Measurements from ENCODE around the gene COQ10A.
A peak's percentile ranks its signal among the peaks of the same experiment; 100 is the strongest.
"Not testable (repeated sequence)": the region's sequence is repeated elsewhere in the genome, so short reads cannot be mapped to it uniquely, and the experiment has no call there.

COQ10A gene

DNA sequence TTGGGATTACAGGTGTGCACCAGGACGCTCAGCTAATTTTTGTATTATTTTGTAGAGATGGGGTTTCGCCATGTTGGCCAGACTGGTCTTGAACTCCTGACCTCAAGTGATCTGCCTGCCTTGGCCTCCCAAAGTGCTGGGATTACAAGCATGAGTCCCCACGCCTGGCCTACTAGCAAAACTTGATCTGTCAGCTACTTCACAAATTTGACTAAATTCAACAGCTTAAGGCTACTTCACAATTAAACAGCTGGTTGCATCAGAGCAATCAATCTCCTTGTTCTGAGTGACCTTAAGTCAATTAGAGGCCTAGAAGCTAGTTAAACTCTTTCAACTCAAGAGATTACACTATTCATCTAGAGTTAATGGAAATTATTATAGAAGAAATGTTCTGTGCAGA lies 12.2 kb downstream of the COQ10A start:
- no peak for DNase-seq (ENCODE audit: low read depth, low spot score)

DNA sequence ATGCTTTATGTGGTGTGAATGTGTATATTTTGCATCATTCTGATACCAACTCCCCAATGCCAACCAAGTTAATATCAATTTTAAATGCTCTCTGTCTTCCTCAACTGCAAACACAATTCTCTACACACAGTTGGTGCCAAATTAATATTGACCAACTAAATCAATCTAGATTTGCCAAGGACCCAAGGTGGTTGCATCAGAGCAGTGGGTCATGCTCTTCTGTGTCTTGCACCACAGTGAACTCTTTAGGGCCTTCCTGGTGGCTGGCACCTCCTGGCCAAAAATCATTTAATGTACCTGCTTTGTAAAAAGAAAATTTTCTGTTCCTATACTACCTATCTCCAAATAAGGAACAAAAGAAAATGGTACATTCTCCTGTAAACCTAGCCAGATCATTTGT lies 14.1 kb downstream of the COQ10A start:
- DNase-seq (ENCODE audit: low read depth, low spot score) = no peak

- no peak for DNase-seq (ENCODE audit: low read depth, low spot score)
Measured at GRCh38 chr12:56282030-56282429, 15.3 kb downstream of the COQ10A start.

DNA sequence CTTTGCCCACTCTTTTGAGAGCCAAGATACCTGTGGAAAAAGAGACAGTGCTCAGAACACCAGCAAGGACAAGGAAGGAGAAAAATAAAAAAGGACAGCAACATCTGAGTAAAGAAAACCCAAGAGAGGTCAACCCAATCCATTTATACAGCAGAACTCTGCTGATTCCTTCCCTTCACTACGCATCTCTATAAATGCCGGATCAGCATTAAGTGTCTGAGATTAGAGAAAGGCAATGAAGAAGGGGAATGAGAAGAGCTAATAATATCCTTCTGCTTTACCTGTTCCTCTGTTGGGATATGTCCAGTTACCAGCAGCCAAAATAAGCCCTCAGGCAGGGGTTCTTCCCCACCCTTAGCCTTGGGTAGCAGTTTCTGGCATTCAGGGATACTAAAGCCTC lies 15.8 kb downstream of the COQ10A start:
- no peak for DNase-seq (ENCODE audit: low read depth, low spot score)

DNA sequence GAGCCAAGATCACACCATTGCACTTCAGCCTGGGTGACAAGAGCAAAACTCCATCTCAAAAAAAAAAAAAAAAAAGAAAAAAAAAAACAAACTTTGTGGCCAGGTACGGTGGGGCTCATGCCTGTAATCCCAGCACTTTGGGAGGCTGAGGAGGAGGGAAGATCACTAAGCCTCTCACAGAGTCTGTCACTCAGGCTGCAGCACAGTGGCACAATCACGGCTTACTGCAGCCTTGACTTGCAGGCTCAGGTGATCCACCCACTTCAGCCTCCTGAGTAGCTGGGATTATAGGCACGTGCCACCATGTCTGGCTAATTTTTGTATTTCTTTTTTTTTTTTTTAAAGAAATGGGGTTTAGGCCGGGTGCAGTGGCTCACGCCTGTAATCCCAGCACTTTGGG lies 17.5 kb downstream of the COQ10A start:
- DNase-seq (ENCODE audit: low read depth, low spot score) = not testable (repeated sequence)

DNA sequence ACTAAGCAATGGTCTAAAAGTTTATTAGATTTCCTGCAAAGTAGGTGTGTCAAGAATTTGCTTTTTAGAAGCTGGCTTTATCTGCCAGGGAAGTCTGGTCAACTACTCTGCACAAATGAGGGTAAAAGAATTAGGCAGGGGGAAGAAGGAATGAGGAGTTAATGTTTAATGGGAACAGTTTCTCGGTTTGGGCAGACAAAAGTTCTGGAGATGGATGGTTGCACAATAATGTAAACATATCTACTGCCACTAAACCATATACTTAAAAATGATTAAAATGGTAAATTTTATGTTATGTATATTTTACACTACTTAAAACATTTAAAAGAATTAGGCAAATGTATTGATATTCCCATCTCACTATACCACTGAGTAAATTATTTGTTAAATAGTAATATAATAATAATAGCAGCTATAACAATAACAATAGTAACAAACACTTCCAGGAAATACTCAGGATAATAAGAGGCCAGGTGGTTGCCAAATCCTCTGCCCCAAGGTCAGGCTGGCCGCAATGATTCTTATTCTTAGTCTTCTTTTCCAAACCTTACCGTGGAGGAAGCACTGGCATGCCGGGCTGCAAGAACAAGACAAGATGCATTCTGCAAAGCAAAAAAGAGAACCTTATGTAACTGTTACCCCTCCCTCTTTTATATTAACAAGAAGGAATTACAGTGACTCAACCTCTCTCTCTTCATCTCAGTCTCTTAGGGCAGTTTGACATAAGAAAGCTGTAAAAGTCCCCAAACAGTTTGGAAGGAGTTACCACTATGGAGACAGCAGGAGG lies 19.5 kb downstream of the COQ10A start:
- no peak for DNase-seq (ENCODE audit: low read depth, low spot score)

DNA sequence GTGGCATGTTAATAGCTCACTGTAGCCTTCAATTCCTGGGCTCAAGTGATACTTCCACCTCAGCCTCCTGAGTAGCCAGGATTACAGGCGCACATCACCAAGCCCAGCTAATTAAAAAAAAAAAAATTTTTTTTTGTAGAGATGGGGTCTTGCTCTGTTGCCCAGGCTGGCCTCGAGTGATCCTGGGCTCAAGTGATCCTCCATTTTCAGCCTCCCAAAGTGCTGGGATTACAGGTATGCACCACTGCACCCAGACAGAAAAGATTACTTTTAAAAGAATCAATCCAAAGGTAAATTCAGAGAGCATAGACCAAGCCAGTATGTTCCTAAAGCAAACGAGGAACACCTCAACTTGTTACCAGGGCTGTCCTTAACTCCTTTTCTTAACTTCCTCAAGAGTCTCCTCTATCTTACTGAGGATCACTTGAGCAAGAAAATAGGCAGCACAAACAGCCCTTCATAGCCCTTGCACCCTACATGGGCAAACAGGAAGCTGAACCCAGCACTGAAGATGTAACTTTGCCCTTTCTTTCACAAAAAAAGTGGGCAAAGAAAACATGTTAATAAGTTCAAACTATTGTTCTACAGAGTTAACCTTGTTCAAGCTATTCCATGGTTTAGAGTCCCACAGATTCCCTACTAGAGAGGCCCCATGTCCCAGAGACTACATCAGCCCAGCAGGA lies 22.1 kb downstream of the COQ10A start:
- DNase-seq (ENCODE audit: low read depth, low spot score) = no peak

DNA sequence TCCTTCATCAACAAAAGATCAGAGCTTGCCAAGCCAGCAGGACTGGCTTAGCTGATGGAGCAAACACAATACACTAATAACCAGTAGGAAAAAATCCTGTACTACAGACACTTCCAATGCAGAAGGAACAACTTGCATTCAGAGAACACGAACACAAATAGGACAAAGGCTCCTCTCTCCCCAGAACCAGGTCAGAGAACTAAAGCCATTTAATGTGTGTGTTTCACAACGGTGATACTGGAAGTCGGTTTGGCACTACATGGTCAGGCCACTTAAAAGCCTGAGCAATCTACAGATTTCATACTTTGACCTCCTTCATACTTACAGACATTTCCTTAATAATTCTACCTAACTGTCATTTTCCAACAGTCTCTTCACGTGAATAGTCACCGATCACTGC lies 27.1 kb downstream of the COQ10A start:
- no peak for DNase-seq (ENCODE audit: low read depth, low spot score)

GRCh38 chr12:56296295-56296694 lies 29.6 kb downstream of the COQ10A start:
- no peak for DNase-seq (ENCODE audit: low read depth, low spot score)

DNA sequence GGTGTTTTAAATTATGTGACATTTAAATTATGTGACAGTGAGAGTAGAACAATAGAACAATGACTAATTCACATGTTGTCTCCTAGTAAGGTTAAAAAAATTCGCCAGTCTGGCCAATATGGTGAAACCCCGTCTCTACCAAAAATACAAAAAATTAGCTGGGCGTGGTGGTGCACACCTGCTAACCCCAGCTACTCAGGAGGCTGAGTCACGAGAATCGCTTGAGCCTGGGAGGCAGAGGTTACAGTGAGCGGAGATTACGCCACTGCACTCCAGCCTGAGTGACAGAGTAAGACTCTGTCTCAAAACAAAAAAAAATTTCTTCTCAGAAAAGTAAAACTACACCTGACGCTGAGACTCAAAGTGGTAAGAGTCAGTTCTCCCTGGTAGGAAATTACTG lies 30.7 kb downstream of the COQ10A start:
- DNase-seq (ENCODE audit: low read depth, low spot score) = no peak

- DNase-seq (ENCODE audit: low read depth, low spot score) = no peak
Measured at GRCh38 chr12:56298828-56299227, 32.1 kb downstream of the COQ10A start.

DNA sequence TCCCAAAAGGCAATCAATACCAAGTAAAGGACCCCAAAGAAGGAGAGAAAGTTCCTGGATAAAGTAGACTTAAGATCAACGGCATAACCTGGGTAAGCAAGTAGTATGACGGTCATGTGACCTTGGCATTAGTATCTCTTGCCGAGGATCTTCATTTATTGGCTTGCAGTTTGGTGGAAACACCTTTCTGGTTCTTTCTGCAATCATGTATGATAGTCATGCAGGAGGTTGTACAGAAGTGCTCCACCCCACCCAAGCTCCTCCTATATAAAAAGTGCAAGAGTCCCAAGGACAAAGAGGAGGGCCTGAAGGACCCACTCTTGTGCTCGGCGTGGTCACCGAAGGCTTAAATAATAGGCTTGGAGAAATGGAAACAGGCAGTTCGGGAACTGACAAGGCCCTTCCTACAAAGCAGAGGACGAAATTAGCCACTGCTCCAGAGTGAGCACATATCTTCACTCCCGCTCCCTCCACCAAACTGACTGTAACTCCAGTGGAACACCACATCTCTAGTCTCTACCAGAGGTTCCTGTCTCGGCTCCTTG lies 32.6 kb downstream of the COQ10A start:
- no peak for DNase-seq (ENCODE audit: low read depth, low spot score)

DNA sequence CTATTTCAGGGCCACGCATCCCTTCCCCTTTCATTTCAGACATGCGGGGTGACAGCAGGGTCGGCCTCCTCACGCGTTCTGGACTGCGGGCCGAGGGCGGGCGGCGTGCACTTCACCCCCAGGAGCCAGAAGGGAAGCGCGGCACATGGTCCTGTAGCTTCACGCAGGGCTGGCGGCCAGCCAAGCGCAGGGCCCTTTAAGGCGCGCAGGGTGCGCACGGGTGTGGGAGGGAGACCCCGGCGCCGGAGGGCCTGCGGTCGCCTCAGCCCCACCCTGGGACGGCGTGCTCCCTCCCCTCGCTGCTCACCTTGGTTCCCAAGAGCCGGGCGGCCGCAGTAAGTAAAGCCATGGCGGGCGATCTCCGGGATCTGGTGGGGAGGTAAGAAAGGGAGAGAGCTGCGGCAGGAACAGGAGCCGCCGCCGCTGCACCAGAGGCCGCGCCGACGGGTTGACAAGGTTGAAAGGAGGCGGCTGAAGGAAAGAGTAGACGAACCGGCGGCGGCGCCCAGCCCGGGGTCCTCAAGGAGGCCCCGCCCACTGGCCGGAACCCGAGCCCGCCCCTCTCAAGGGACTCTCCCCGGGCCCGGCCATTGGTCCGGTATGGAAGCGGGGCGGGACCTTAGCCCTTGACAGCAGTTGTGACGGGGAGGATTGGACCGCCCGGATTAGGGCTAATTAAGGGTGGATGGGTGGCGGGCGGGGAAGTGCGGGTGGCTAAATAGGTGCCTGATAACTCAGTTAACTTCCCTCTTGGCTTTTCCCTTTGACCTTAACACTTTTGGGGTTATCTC lies 33.3 kb downstream of the COQ10A start, which contains the start of gene CS:
Gene CS, minus strand, starts transcription at position 478 of the 791 bp plus-strand sequence. Its CDS starts 129 bp downstream, at position 349.
- DNase-seq (ENCODE audit: low read depth, low spot score) = peak; percentile 98

GRCh38 chr12:56300644-56301464 lies 34.1 kb downstream of the COQ10A start:
- DNase-seq (ENCODE audit: low read depth, low spot score) = no peak

- no peak for DNase-seq (ENCODE audit: low read depth, low spot score)
Measured at GRCh38 chr12:56304276-56304675, 37.5 kb downstream of the COQ10A start.

DNA sequence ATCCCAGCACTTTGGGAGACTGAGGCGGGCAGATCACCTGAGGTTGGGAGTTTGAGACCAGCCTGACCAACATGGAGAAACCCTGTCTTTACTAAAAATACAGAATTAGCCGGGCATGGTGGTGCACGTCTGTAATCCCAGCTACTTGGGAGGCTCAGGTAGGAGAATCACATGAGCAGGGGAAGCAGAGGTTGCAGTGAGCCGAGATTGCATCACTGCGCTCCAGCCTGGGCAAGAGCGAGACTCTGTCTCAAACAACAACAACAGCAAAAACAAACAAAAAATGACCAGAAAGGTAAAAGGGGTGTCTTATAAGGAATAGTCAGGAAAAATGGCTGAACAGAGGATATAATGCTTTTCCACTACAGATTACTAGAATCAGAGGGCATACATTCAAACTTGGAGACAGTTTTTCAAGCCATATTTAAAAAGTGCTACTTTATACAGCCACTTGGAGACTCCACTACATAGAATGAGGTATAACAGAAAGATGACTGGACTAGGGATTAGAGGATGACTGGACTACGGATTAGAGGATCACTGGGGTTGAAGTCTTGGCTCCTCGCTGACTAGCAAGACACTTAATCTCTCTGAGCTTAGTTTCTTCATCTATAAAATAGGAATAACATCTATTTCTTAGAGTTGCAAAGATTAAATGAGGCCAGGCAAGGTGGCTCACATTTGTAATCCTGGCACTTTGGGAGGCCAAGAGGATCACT lies 38.3 kb downstream of the COQ10A start:
- no peak for DNase-seq (ENCODE audit: low read depth, low spot score)

DNA sequence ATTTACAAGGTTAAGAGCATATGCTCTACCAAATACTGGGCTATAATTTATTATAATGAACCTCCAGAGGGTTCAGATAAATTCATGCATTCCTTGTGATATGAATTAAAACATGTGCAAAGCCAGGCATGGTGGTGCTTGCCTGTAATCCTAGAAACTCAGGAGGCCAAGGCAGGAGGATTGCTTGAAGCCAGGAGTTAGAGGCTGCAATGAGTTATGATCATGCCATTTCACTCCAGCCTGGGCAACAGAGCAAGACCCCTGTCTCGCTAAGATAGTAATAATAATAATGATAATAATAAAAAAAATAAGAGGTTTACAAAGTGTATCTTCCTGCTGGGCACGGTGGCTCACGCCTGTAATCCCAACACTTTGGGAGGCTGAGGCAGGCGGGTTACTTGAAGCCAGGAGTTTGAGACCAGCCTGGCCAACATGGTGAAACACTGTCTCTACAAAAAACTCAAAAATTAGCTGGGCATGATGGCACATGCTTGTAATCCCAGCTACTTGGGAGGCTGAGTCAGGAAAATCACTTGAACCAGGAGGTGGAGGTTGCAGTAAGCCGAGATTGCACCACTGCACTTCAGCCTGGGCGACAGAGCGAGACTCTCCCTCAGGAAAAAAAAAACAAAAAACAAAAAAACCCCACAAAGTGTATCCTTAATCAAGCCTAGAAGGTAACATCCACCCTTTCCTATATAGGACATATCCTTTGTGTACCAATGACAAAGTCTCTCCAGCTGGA lies 40.7 kb downstream of the COQ10A start:
- DNase-seq (ENCODE audit: low read depth, low spot score) = no peak

GRCh38 chr12:56308714-56309113 lies 42.0 kb downstream of the COQ10A start:
- no peak for DNase-seq (ENCODE audit: low read depth, low spot score)

- no peak for DNase-seq (ENCODE audit: low read depth, low spot score)
Measured at GRCh38 chr12:56311003-56311402, 44.3 kb downstream of the COQ10A start.

- no peak for DNase-seq (ENCODE audit: low read depth, low spot score)
Measured at GRCh38 chr12:56315249-56315621, 48.5 kb downstream of the COQ10A start.
